Measurements from ENCODE around the gene CNTNAP5. TPM values are rescaled to one million over a fixed set of nuclear protein-coding genes. Genes with fewer than 3 reads are reported as not detected.

CNTNAP5 gene
- total and polyA plus RNA-seq, 2 of the 8 experiments (the other 6 are each of a cell fraction or from before 2014, with no cell fraction given): 0.11 to 0.76 TPM

GRCh38 chr2:124248386-124248785 is 223.3 kb downstream of the CNTNAP5 start (continued):
- TF ChIP-seq BACH1 (IDR thresholded peaks at IDR 0.05; ENCODE audit: low read length) (no peak), CBX5 (IDR thresholded peaks at IDR 0.05; ENCODE audit: low read depth, low read length) (no peak), RAD21 (IDR thresholded peaks at IDR 0.05 in 1 of 2, conservative IDR thresholded peaks at IDR 0.05 in 1 of 2; ENCODE audit: low read depth in 2 of 2, low read length in 2 of 2) (no peak), GABPA (IDR thresholded peaks at IDR 0.05; ENCODE audit: borderline replicate concordance, insufficient read depth, low read length) (no peak), CREB1 (IDR thresholded peaks at IDR 0.05) (no peak), TAF1 (IDR thresholded peaks at IDR 0.05; ENCODE audit: low read depth, low read length) (no peak)

Measured in H1 (cell line).